IMR-90 (cell line): ENCODE results near the gene CRY2. TPM values are rescaled to one million over a fixed set of nuclear protein-coding genes. Genes with fewer than 3 reads are reported as not detected.
A peak's percentile ranks its signal among the peaks of the same experiment; 100 is the strongest.

Experiments
- ATAC-seq: fragments of 200-7000 bp; cut with Tn5 transposase; 2 replicates; pipeline ENCODE4 v1.9.1; 2020; ENCODE audit warnings: low read depth, mild to moderate bottlenecking, moderate library complexity
- BruUV-seq: library from RNA; stranded (reverse); fragments of 400-500 nt; replicated peaks from 2 replicates; lab custom pipeline; 2021; lab: Mats Ljungman, UMichigan
- CTCF ChIA-PET: fragments of 300-600 bp; formaldehyde crosslinking; extraction: SDS; loops from one replicate; lab custom pipeline; 2021; ENCODE audit warnings: antibody characterized with exemption; lab: Yijun Ruan, JAX
- POLR2A ChIA-PET: fragments of 300-600 bp; sonication (Branson Sonifier 250); formaldehyde crosslinking; loops from one replicate; lab custom pipeline; 2022; ENCODE audit warnings: antibody characterized with exemption; ENCODE audit not compliant: unreplicated experiment; lab: Charles Lee
- DNase-seq: peaks from one replicate; pipeline ENCODE4 v3.0.0; 2013
- H2AFZ ChIP-seq: replicated peaks from 2 replicates; pipeline ENCODE3; 2013; ENCODE audit warnings: low read length, mild to moderate bottlenecking; ENCODE audit not compliant: poor library complexity
- H2AK5ac ChIP-seq: 2 replicates; pipeline ENCODE4 v1.6.1; 2013; ENCODE audit warnings: low read depth, low read length, inconsistent platforms
- H2AK9ac ChIP-seq: replicated peaks from 2 replicates; pipeline ENCODE3; 2013; ENCODE audit warnings: mild to moderate bottlenecking, low read depth, low read length, moderate library complexity; ENCODE audit not compliant: poor library complexity
- H2BK120ac ChIP-seq: 2 replicates; pipeline ENCODE4 v1.6.1; 2013; ENCODE audit warnings: low read depth, low read length, inconsistent platforms
- H2BK15ac ChIP-seq: 3 replicates; pipeline ENCODE4 v1.6.1; 2013; ENCODE audit warnings: low read depth, low read length, inconsistent platforms
- H2BK20ac ChIP-seq: 2 replicates; pipeline ENCODE4 v1.6.1; 2013; ENCODE audit warnings: low read depth, mild to moderate bottlenecking, inconsistent platforms, low read length, moderate library complexity
- H2BK5ac ChIP-seq: 2 replicates; pipeline ENCODE4 v1.6.1; 2013; ENCODE audit warnings: mild to moderate bottlenecking, low read depth, low read length, inconsistent platforms; ENCODE audit not compliant: poor library complexity, severe bottlenecking
- H3K14ac ChIP-seq: replicated peaks from 2 replicates; pipeline ENCODE4 v1.6.1; 2013; ENCODE audit warnings: low read depth, low read length, inconsistent platforms
- H3K18ac ChIP-seq: 2 replicates; pipeline ENCODE4 v1.6.1; 2013; ENCODE audit warnings: low read depth, low read length, control low read depth
- H3K23ac ChIP-seq: 2 replicates; pipeline ENCODE4 v1.6.1; 2013; ENCODE audit warnings: low read depth, low read length, inconsistent platforms
- H3K27ac ChIP-seq: 2 replicates; pipeline ENCODE4 v1.5.1; 2013; ENCODE audit warnings: mild to moderate bottlenecking, control low read depth, low read length; ENCODE audit not compliant: insufficient read depth
- H3K27me3 ChIP-seq: 2 replicates; pipeline ENCODE4 v1.6.1; 2013; ENCODE audit warnings: low read length; ENCODE audit not compliant: control insufficient read depth, insufficient read depth
- H3K36me3 ChIP-seq: 2 replicates; pipeline ENCODE4 v1.6.1; 2013; ENCODE audit warnings: low read length, mixed read lengths; ENCODE audit not compliant: control insufficient read depth, insufficient read depth
- H3K4ac ChIP-seq: 2 replicates; pipeline ENCODE4 v1.6.1; 2013; ENCODE audit warnings: low read depth, low read length, inconsistent platforms
- H3K4me1 ChIP-seq: 2 replicates; pipeline ENCODE4 v1.6.1; 2013; ENCODE audit warnings: low read length, mixed read lengths; ENCODE audit not compliant: control insufficient read depth, insufficient read depth
- H3K4me2 ChIP-seq: 2 replicates; pipeline ENCODE4 v1.6.1; 2013; ENCODE audit warnings: low read depth, mild to moderate bottlenecking, control low read depth, low read length, moderate library complexity
- H3K4me3 ChIP-seq: 2 replicates; pipeline ENCODE4 v1.5.1; 2013; ENCODE audit warnings: low read depth, mild to moderate bottlenecking, control low read depth, low read length, moderate library complexity; ENCODE audit not compliant: insufficient read depth
- H3K56ac ChIP-seq: 2 replicates; pipeline ENCODE4 v1.6.1; 2013; ENCODE audit warnings: low read length, inconsistent platforms; ENCODE audit not compliant: insufficient read depth; ENCODE audit errors: extremely low read depth
- H3K79me1 ChIP-seq, 2 experiments: 2 replicates each; pipeline ENCODE4 v1.6.1; 2013; ENCODE audit warnings: low read length in 2 of 2, inconsistent platforms in 1 of 2, low read depth in 1 of 2
- H3K9ac ChIP-seq: 2 replicates; pipeline ENCODE4 v1.6.1; 2013; ENCODE audit warnings: low read depth, low read length, control low read depth
- H3K9me1 ChIP-seq: 2 replicates; pipeline ENCODE4 v1.6.1; 2013; ENCODE audit warnings: low read length, inconsistent platforms; ENCODE audit not compliant: insufficient read depth
- H3K9me3 ChIP-seq: 2 replicates; pipeline ENCODE4 v1.6.1; 2013; ENCODE audit warnings: low read length; ENCODE audit not compliant: control insufficient read depth, insufficient read depth
- H4K20me1 ChIP-seq: 2 replicates; pipeline ENCODE4 v1.6.1; 2013; ENCODE audit warnings: low read length, inconsistent platforms; ENCODE audit not compliant: insufficient read depth
- H4K5ac ChIP-seq: 2 replicates; pipeline ENCODE4 v1.6.1; 2013; ENCODE audit warnings: mild to moderate bottlenecking, low read depth, low read length, control low read depth
- H4K8ac ChIP-seq, 2 experiments: 2 replicates each; pipeline ENCODE4 v1.6.1; 2013; ENCODE audit warnings: low read depth in 2 of 2, low read length in 2 of 2, control low read depth in 1 of 2, inconsistent platforms in 1 of 2
- H4K91ac ChIP-seq: 2 replicates; pipeline ENCODE4 v1.6.1; 2013; ENCODE audit warnings: low read depth, low read length, inconsistent platforms; ENCODE audit not compliant: insufficient read depth
- FOS ChIP-seq: fragments of 150-350 bp; IDR thresholded peaks from 2 replicates; pipeline ENCODE4 v1.6.1; 2016; ENCODE audit warnings: low read depth, low read length
- RAD21 ChIP-seq: IDR thresholded peaks from 2 replicates; pipeline ENCODE4 v1.6.1; 2012; ENCODE audit warnings: low read length, improper control_type of control experiment
- WGBS, 2 experiments: methylation state at CpG; one replicate each; pipeline versions ENCODE4 v1.1.5 to v1.1.7; 2013; ENCODE audit warnings: missing lambda C conversion rate in 2 of 2; ENCODE audit not compliant: insufficient read length in 1 of 2; ENCODE audit errors: extremely low coverage in 2 of 2; 5-methylcytosine and 5-hydroxymethylcytosine counted together
- dilution Hi-C: fragments of 300-500 bp; cut with HindIII; formaldehyde crosslinking; loops from one replicate; pipeline ENCODE4 v1.14.3; 2018; ENCODE audit warnings: low sequenced_read_pairs; ENCODE audit not compliant: unreplicated experiment
- in situ Hi-C: fragments of 300-500 bp; cut with MboI; formaldehyde crosslinking; loops from 3 replicates; pipeline ENCODE4 v1.14.3; 2019; ENCODE audit warnings: low sequenced_read_pairs, inconsistent platforms, mixed read lengths
- intact Hi-C: fragments of 100-400 bp; cut with micrococcal nuclease; formaldehyde crosslinking; loops from 2 replicates; pipeline ENCODE4 v1.10.0; 2022
- polyA plus RNA-seq, 3 experiments: library from polyadenylated mRNA; depleted of rRNA; stranded (reverse); fragments of >200 nt; gene quantifications; 2 replicates each; pipeline ENCODE4 v1.2.3, GENCODE V29; 2012; ENCODE audit warnings: low replicate concordance in 1 of 3
- total RNA-seq: library from RNA; depleted of rRNA; stranded (reverse); fragments of >200 nt; gene quantifications from 2 replicates; pipeline ENCODE4 v1.2.3, GENCODE V29; 2012
- TF ChIP-seq, protein P1 (sequence below): conservative IDR thresholded peaks from 2 replicates; pipeline ENCODE4 v1.5.1; 2012; ENCODE audit warnings: mild to moderate bottlenecking, low read depth, low read length, improper control_type of control experiment

The CRY2 gene
- total and polyA plus RNA-seq, 2 of the 4 experiments (the other 2 are of a cell fraction): 12.2 to 13.1 TPM

DNA sequence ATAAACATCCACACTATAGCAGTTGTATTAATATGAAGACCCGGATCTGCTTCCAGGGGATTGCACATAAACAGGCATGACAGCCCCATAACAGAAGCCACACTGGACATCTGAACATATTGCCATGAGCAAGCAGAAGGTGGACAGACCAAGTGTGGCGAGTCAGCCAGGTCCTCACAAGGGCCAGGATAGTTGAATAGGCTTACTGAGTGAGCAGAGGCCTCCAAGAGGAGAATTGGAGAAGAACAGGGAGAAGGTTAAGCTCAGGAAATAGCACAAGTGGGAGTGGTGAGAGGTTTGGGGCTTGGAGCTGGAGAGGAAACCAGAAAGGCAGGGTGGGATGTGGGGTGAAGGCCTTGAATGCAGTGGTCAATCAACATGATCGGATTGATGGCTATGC, 31.5 kb upstream of the CRY2 start:
- Histone ChIP-seq H3K4me1 (peaks cover 1% of the 10 kb centered on the region; the same call in 1 of the 2 replicates), H3K4me2 (no peak overlapping the region), H3K36me3 (peaks cover 18% of the 10 kb centered on the region), H2AK9ac (peak overlapping the region; percentile 79), H3K9ac (no peak overlapping the region), H2BK5ac (no peak overlapping the region), H2BK120ac (no peak overlapping the region), H2BK20ac (no peak overlapping the region), H4K8ac (no peak overlapping the region), H3K23ac (no peak overlapping the region; the same call in 1 of the 2 replicates), H4K20me1 (peaks cover 4% of the 10 kb centered on the region), H3K18ac (no peak overlapping the region), H3K27me3 (no peaks in the 10 kb centered on the region; the same call in 1 of the 2 replicates), H4K5ac (no peak overlapping the region), H2BK15ac (no peak overlapping the region), H3K9me1 (peaks cover under 1% of the 10 kb centered on the region; the same call in 1 of the 2 replicates), H3K9me3 (0 out of 2 replicates have a peak, but pooled peaks cover 2% of the 10 kb centered on the region), H4K91ac (no peak overlapping the region), H3K56ac (no peak overlapping the region), H3K4ac (no peak overlapping the region), H2AK5ac (no peak overlapping the region), H2AFZ (no peak overlapping the region), H3K14ac (no peak overlapping the region), H3K27ac (no peak overlapping the region), H3K4me3 (no peak overlapping the region), H3K79me1 (peaks cover 0 to 6% of the 10 kb centered on the region in 2 experiments; a peak in 2 of 4 replicates)
- ChIA-PET POLR2A (no interaction called here), CTCF (interaction anchor here (0.6 kb wide), 1 partner anchor 212 kb away, joined by 5 read pairs; no protein-coding TSS in a partner anchor)
- WGBS, 2 experiments: 0% methylated on average over 1 of the region's 3 CpGs; no CpG with 5 or more reads in 1 of the 2 experiments
- in situ Hi-C loops: loop anchor here (25.0 kb wide), 1 partner anchor 1253 kb away; the partner anchor contains the start of gene CD82
- DNase-seq (peak; percentile 18), ATAC-seq (peak; percentile 51; the same call in 1 of the 2 replicates)
- dilution Hi-C loops: no loop called here
- intact Hi-C loops: no loop called here
- BruUV-seq: no TSS peak
- TF ChIP-seq FOS: no peak
- TF ChIP-seq RAD21: no peak
- TF ChIP-seq, protein P1, sequence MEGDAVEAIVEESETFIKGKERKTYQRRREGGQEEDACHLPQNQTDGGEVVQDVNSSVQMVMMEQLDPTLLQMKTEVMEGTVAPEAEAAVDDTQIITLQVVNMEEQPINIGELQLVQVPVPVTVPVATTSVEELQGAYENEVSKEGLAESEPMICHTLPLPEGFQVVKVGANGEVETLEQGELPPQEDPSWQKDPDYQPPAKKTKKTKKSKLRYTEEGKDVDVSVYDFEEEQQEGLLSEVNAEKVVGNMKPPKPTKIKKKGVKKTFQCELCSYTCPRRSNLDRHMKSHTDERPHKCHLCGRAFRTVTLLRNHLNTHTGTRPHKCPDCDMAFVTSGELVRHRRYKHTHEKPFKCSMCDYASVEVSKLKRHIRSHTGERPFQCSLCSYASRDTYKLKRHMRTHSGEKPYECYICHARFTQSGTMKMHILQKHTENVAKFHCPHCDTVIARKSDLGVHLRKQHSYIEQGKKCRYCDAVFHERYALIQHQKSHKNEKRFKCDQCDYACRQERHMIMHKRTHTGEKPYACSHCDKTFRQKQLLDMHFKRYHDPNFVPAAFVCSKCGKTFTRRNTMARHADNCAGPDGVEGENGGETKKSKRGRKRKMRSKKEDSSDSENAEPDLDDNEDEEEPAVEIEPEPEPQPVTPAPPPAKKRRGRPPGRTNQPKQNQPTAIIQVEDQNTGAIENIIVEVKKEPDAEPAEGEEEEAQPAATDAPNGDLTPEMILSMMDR: 0 out of 2 replicates have a peak, but pooled peaks have one; percentile 5
